ENCODE data around the gene SLC5A9.
A peak's percentile ranks its signal among the peaks of the same experiment; 100 is the strongest.
"Not testable (repeated sequence)": the region's sequence is repeated elsewhere in the genome, so short reads cannot be mapped to it uniquely, and the experiment has no call there.

Gene SLC5A9

DNA sequence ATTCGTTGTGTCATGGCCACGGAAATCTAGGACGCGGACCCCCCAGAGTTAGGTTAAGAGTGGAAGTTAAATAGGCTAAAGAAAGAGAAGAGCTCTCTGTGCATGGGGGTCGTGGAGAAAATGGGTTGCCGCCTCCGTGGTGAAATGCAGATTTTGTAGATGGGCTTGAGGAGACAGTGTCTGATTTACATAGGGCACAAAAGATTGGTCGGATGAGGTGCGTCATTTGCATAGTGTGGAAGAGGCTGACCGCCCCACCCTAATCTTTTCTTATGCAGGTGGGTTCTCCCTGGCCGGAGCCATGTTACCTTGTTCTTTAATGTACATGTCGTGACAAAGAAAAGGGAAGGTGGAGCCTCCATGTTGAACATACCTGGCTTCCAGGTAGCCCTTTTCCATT, 14.3 kb upstream of the SLC5A9 start:
- no peak overlapping the region for H3K4me3 ChIP-seq (ENCODE audit: low read depth, low read length)
- TF ChIP-seq, protein P1, sequence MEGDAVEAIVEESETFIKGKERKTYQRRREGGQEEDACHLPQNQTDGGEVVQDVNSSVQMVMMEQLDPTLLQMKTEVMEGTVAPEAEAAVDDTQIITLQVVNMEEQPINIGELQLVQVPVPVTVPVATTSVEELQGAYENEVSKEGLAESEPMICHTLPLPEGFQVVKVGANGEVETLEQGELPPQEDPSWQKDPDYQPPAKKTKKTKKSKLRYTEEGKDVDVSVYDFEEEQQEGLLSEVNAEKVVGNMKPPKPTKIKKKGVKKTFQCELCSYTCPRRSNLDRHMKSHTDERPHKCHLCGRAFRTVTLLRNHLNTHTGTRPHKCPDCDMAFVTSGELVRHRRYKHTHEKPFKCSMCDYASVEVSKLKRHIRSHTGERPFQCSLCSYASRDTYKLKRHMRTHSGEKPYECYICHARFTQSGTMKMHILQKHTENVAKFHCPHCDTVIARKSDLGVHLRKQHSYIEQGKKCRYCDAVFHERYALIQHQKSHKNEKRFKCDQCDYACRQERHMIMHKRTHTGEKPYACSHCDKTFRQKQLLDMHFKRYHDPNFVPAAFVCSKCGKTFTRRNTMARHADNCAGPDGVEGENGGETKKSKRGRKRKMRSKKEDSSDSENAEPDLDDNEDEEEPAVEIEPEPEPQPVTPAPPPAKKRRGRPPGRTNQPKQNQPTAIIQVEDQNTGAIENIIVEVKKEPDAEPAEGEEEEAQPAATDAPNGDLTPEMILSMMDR (IDR thresholded peaks at IDR 0.05; ENCODE audit: control insufficient read depth, extremely low read depth, insufficient read depth) = no peak
- DNase-seq (ENCODE audit: low read depth) = no peak

DNA sequence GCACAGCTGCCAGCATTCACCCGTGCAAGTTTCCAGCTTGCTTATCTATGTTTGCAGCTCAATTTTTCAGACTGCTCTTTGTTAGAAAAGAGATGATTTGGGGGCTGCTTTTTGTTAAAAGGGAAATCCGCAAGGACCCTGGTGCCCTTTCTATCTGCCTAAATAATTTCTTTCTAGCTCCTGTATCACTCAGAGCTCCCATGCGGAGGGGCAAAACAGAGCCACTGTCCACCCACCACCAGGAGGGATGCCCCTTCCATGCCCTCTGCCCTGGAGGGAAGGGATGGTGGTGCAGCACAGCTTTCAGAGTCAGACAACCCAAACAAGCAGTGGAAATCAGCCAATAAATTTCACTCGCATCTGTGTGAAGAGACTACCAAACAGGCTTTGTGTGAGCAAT, 13.9 kb upstream of the SLC5A9 start:
- DNase-seq (ENCODE audit: low read depth) = no peak
- TF ChIP-seq, protein P1 (IDR thresholded peaks at IDR 0.05; ENCODE audit: control insufficient read depth, extremely low read depth, insufficient read depth) = no peak
- H3K4me3 ChIP-seq (ENCODE audit: low read depth, low read length) = no peak overlapping the region

DNA sequence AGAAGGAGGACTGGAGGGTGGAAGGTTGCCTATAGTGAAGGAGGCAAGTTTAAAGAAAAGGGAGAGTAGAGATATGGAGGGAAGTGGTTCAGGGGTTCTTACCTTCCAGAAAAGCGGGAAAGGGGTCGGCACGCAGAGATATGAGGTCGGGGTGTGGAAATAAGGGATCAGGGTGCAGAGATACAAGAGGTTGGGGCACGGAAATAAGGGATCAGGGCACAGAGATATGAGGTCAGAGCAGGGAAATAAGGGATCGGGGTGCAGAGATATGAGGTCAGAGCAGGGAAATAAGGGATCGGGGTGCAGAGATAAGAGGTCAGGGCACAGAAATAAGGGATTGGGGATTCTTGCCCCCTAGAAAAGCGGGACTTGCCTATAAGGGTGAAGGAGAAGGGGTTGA, 9.1 kb upstream of the SLC5A9 start:
- H3K4me3 ChIP-seq (ENCODE audit: low read depth, low read length) = not testable (repeated sequence)

DNA sequence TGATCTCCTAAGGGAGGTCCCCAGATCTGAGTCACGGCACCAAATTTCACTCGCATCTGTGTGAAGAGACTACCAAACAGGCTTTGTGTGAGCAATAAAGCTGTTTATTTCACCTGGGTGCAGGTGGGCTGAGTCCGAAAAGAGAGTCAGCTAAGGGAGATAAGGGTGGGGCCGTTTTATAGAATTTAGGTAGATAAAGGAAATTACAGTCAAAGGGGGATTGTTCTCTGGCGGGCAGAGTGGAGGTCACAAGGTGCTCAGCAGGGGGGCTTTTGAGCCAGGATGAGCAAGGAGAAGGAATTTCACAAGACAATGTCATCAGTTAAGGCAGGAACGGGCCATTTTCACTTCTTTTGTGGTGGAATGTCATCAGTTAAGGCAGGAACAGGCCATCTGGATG, 8.2 kb upstream of the SLC5A9 start:
- not testable (repeated sequence) for H3K4me3 ChIP-seq (ENCODE audit: low read depth, low read length); DNase-seq (ENCODE audit: low read depth)

More for the DNA sequence above, 9.1 kb upstream of the SLC5A9 start:
- not testable (repeated sequence) for DNase-seq (ENCODE audit: low read depth)

DNA sequence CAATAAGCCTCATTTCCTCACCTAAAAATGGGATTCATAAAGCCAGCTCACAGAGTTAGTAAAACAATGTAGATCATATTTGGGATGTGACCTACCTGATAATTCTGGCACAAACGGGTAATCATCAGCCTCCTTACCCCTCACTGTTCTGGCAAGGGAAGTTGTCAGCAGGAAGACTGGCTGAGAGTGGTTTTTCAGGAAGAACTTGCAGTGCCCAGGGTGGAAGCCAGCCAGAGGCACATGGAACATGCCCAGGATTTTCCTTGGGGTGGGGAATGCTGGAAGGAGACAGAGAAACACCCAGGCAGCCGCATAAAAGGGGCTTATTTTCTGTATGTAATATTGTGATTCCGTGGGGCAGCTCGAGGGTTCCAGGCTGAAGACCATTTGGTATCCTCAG, 7.7 kb upstream of the SLC5A9 start:
- H3K4me3 ChIP-seq (ENCODE audit: low read depth, low read length) = no peak overlapping the region
- DNase-seq (ENCODE audit: low read depth) = peak; percentile 60
- TF ChIP-seq, protein P1 (IDR thresholded peaks at IDR 0.05; ENCODE audit: control insufficient read depth, extremely low read depth, insufficient read depth) = no peak

DNA sequence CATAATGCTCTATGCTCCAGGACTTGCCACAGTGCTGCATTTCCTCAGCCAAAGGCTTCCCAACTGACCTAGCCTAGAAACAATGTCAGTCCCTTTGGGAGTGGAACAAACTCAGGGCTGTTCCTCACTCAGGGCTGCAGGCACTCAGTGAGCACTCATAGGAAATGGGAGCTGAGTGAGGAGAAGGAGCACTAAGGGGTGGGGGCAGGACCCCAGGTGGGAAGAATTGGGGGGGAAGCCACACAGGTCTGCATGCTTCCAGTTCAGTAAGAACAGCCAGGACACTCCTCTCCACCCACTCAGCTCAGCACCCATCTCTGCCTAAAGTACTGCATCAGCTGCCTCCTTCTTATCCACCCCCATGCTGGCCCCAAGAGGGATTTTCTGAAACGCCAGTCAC, 7.3 kb upstream of the SLC5A9 start:
- DNase-seq (ENCODE audit: low read depth) = no peak
- no peak overlapping the region for H3K4me3 ChIP-seq (ENCODE audit: low read depth, low read length)
- TF ChIP-seq, protein P1 (IDR thresholded peaks at IDR 0.05; ENCODE audit: control insufficient read depth, extremely low read depth, insufficient read depth) = no peak

DNA sequence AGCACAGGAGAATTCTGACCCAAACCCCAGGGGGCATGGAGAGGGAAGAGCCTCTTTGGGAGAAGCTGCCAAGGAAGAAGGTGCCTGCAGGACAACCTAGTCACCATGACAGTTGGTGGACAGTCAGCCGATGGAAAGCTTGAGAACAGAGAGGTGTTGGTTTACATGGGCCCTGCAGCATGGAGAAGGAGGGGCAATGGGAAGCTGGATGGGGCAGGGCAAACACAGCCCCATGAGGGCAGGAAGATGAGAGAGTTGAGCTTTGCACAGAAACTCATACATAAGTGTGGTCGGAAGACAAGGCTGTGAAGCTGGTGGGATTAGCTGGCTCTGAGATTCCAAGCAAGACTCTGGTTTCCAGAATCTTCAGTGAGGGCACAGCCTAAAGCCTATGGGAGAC, 6.6 kb upstream of the SLC5A9 start:
- TF ChIP-seq, protein P1 (IDR thresholded peaks at IDR 0.05; ENCODE audit: control insufficient read depth, extremely low read depth, insufficient read depth) = no peak
- H3K4me3 ChIP-seq (ENCODE audit: low read depth, low read length) = no peak overlapping the region
- DNase-seq (ENCODE audit: low read depth) = no peak

DNA sequence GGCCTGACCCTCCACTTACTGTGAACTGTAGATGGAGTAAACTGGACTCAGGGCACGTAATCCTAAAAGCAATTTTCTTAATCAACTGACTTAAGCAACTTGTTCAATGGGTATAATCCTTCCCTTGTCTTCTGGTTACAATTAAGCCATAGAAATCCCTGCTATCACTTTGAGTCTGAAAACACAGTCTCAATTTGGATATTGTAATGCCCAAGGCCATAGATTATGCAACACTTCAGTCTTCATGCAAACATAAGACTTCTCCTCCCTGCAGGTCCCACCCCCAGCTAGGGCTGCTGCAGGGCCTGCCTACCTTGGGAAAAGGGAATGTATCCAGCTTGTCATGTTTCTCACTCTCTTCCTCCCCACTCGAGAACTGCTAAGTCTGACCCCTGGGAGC, 6.2 kb upstream of the SLC5A9 start:
- DNase-seq (ENCODE audit: low read depth) = no peak
- H3K4me3 ChIP-seq (ENCODE audit: low read depth, low read length) = no peak overlapping the region
- TF ChIP-seq, protein P1 (IDR thresholded peaks at IDR 0.05; ENCODE audit: control insufficient read depth, extremely low read depth, insufficient read depth) = no peak
